ENCODE data around the gene CPNE1.
A peak's percentile ranks its signal among the peaks of the same experiment; 100 is the strongest.

The CPNE1 gene

DNA sequence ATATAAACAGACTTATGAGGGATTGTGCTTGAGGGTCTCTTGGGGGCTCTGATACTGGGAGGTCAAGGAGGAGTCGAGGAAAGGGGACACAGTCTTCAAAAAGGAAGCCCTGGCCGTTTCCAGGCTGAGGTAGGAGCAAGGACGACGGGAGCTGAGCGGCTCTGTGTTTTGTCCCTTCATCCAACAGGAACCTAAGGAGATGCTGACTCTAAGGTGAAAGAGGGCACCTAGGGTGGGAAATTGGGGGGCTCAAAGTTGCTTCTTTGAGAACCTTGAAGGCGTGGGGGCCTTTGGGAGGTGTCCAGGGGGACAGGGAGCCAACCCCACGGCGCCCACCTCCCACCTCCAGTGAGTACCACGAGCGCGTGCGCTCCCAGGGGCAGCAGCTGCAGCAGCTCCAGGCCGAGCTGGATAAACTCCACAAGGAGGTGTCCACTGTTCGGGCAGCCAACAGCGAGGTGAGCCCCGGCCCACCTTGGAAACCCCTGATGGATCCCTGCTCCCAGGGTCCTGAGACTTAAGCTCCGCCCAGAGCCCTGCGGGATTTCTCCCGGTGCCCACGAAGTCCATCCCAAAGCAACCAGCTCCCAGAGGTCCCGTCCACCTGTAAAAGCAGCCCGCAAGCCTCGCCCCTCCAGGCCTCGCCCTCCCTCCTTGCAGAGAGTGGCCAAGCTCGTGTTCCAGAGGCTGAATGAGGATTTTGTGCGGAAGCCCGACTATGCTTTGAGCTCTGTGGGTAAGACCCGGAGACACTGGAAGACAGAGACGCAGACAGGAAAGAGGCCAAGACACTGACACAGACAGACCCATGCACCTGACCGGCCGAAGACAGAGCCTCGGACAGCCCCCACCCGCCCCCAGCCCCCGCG is 46.2 kb downstream of the CPNE1 start:
- DNase-seq, result no peak

DNA sequence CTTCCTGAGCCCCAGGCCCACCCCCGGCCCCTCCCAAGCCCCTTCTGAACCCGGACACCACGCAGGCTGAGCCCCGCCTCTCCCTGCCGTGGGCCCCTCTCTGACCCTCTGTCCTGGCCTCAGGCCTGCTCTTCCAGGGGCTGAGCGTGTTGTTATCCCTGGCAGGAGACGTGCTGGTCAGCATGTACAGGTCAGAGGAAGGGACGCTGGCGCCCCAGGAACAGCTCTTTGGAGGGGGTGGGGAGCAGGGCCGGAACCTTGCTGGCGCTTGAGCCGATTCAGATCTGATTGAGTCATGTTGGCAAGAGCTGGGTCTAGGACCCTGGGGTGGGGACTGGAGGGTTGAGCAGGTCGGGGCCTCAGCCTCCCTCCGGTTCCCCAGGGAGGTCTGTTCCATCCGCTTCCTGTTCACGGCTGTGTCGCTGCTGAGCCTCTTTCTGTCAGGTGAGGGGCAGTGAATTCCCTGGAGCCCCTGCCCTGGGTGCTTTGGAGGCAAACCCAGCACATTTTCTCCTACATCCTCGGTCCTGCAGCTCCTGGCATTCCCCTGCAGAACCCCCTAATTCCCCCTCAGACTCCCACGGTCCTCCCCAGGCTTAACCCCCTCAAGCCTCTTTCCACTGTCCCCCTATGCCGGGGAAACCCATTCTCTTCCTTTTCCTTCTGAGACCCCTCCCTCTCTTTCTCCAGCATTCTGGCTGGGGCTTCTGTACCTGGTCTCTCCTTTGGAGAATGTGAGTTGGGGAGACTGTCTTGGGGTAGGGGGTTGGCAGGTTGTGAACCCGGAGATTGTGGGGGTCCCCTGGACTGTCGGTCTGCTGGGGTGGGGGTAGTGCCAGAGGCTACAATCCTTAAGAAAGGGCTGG is 47.1 kb downstream of the CPNE1 start:
- peak; percentile 72 for DNase-seq

- DNase-seq, result peak; percentile 59
Observed at GRCh38 chr20:35616465-35617396, 48.0 kb downstream of the CPNE1 start.

- DNase-seq, result peak; percentile 99
Observed at GRCh38 chr20:35615667-35616464, 48.8 kb downstream of the CPNE1 start, which contains the start of gene SPAG4. Gene SPAG4, plus strand, starts transcription at chr20:35615829. Its CDS starts 175 bp downstream, at chr20:35616004.

GRCh38 chr20:35611482-35611881 is 53.2 kb downstream of the CPNE1 start:
- no peak for DNase-seq

GRCh38 chr20:35610833-35611427 is 53.8 kb downstream of the CPNE1 start:
- DNase-seq, result no peak

DNA sequence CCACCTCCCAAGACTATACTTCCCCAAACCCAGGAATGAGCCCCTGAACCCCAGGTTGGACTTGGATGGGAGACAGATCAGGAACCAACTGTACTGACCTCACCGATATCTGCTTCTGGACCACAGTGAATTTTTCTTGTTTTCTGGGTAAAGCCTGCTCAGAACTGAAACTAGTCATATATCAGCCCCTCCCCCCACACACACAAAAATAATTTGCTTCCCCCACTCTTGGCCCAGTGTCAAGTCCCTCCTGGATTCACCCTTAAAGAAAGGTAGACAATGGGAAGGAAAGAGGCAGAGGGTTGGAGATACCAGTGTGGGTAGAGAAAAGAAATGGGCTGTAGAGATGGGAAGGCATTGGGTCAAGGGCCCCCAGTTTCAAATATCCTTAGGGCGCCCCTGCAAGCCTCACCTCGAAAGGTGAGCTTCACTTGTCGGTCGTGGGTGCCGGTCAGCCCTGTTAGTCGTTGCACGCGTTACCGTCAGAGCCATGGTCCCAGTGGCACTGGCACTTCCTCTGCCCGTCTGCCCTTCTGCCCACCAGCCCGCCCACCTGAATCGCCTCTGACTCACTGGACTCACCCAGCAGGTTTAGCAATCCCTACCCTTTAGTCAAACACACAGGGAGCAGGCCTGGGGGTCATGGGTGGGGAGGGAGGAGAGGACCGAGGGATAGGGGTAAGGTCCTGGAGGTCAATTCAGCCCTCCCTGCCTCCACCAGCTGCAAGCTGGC is 57.5 kb downstream of the CPNE1 start:
- DNase-seq, result no peak

- no peak for DNase-seq
Observed at GRCh38 chr20:35606127-35606526, 58.6 kb downstream of the CPNE1 start.

DNA sequence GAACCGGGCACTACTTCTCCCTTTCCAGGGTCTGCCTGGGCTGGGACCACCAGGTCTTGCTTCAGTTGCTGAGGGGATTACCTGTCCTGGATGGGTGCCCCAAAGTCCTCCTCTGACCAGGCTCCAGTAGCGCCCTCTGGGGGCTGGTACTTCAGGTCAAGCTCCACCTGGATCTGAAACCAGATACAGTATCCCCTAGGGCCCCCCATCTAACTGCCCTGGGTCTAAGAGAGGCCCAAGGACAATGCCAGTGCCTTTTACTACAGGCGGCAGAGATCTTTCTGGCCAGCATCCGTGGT is 60.3 kb downstream of the CPNE1 start:
- DNase-seq, result no peak

DNA sequence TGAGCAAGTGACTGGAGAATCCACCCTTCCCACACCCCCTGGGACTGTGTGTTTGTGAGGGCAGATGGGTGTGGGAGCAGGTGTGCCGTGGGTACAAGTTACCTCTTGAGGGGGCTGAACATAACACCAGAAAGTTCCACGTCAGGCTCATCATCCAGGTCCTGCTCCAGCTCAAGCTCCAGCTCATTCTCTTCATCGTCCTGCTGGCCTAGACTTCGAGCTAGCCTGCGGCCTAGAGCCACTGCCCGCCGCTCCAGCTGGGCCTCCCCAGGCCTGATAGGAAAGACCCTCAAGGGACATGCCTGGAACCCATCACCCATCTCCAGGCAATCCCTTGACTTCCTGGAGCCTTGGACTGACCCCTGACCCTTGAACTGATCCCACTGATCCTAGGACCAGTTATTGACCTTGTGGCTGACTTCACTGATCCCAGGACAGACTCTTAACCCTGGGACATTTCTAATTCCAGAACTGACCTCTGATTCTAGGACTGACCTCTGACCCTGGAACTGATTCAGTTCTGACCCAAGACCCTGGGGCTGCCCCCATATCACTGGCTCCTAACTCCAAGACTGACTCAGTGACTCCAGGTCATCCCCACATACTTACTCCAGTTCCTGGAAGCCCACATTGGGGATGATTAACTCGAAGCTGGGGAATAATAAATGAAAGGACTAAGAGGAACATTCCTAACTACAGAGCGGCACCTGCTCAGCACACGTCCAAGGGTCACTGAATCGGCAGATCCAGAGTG is 60.8 kb downstream of the CPNE1 start:
- DNase-seq, result no peak

DNA sequence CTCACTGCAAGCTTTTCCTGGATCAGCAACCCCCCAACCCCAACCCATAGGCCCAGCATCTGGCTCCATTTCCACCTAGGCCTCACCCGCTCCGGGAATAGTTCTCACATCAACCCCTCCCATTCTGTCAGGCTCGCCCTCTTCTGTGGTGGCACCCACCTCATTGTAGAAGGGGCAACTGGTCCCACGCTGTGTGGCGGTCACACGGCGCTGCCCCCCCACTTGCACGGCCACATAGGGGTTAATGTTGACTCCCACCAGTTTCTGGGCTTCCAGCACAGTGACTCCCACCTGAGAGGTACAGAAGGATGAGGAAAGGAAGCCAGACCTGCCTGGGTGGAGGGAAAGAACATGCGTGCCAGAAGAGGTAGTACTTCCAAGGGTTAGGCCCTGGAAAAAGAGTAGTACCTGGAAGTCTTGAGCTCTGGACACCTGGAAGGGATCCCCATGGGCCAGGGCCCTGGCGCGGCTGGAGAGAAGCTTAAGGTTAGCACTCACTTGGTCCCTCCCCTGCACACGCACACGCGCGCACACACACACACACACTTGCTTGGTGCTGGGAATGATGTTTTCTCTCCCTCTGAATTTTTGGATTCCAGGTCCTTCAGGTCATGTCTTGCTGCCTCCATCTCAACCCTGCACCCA is 61.7 kb downstream of the CPNE1 start:
- DNase-seq, result no peak

DNA sequence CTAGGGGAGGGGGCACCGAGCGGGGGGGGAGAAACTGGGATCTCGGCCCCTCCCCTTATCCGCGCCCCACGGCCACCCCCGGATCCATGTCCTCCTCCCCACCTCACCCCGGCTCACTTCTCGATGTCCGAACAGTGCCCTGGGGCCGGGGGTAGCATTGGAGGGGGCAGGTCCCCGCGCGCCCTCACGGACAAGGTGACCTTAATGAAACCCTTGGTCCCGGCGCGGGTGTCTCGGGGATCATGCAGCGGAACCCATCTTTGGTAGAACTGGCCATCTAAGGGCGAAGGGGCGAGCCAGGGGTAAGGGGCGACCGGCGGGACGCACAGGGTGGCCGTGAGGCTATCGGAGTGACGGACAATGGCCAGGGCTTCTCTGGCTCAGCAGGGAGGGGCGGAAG is 62.7 kb downstream of the CPNE1 start:
- no peak for DNase-seq

DNA sequence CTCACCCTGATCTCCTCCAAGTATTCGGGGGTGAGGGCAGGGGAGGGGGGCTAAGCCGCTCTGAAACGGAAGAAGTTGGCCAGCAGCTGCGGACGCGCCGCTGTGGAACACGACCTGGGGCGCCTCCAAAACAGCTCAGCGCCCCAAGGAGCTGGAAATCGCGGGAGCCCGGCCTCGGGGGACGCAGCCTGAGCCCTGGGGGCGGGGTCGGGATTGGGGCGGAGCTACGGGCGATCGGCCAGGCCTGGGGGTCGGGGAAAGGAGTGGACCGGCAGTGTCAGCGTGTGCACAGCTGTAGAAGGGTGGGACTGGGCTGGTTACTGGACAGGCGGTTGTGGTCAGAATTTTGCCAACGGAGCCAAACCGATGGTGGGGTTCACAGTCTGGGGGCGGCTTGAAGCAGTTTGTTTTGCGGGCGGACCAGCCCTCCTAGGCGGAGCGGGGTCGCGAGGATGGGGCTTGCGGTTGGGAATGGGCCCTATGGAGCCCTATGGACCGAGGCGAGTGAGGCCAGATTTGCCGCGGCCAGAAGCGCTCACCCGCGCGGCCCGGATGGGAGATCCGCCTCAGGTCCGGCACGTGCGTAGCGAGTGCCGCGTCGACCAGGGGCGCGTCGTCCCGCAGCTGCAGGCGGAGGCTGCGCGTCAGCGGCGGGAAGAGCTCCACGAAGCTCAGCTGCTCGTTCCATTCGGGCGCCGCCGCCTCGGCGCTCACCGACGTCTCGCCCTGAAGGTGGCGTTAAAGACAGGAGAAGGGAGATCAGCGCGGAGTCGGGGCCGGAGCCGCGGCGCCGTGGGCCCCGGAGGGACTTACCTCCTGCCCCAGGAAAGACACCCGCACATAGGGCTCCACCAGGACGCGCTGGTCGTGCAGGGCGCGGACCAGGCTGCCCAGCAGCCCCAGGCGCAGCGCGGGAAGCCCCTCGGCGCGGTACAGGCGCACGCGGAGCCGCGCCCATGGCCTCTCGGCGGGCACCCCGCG is 63.4 kb downstream of the CPNE1 start:
- peak; percentile 39 for DNase-seq

- DNase-seq, result no peak
Observed at GRCh38 chr20:35600176-35600992, 64.3 kb downstream of the CPNE1 start.

DNA sequence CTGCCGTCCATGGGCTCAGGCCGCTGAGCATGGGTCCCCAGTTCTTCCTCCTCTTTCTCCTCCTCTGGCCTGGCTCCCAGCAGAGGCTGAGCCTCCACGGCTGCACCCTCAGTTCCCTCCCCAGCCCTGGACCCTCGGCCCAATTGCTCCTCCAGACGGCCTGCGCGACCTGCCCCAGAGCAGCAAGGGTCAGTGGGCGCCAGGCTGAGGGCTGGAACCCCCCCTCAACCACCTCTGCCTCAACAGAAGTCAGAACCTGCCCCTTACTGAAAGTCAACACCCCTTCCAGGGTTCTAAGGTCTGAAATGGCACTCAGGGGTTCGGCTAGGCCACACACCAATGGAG is 65.0 kb downstream of the CPNE1 start:
- no peak for DNase-seq

DNA sequence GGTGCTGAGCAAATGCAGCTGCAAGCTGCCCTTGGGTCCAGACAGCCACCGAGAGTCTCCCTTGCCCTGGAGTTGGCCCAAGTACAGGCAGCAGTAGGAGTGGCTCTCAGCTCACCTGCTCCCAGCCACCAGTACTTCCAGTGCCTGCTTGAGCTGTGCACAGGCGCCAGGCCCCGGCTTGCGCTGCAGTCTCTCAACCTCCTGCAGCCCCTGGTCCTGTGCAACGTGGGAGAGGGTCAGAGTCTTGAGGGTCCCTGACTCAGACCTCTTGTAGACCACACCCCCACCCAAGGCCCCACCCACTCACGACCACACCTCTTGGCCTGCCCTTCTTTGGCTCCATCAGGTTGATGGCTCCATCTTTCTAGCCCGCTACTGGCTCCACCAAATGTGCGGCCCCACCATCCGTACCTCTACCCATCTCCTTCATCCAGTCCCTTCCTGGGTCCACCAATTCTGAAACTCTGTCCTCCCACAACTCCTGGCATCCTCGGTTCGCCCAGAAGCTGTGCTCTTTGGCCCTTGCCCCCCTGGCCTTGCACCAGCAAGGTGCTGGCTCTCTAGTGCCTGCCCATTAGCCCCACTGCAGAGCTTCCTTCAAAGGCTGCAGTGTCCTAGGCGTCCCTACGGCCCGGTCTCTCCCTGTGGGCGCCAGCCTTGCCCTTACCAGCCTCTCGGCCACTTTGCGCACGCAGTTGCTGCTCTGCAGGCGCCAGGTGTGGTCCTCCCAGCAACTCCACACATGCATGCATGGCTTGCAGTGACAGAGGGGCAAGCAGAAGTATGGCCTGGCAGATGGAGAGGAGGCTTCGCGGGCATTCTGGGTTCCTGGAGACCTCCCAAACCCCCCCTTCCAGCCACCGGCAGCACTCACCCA is 65.6 kb downstream of the CPNE1 start:
- DNase-seq, result no peak

DNA sequence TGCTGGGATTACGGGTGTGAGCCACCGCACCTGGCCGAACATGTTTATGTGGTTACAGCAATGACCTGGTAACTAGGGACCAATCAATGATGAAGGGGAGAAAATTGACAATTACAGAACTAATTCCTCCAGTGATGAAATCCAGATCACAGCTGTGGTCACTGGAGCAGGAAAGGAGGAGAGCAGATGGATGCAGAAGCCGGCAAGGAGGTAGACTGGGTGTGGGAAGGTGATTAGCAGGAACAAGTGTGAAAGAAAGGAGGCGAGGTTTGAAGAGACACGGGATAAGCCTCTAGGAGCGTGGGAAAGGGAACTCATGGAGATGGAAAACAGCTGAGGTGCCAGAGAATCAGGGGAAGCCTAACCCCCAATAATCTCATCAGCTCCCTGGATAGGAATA is 66.2 kb downstream of the CPNE1 start:
- no peak for DNase-seq
